ENCODE measurements around the gene ETV7.

Gene ETV7

DNA sequence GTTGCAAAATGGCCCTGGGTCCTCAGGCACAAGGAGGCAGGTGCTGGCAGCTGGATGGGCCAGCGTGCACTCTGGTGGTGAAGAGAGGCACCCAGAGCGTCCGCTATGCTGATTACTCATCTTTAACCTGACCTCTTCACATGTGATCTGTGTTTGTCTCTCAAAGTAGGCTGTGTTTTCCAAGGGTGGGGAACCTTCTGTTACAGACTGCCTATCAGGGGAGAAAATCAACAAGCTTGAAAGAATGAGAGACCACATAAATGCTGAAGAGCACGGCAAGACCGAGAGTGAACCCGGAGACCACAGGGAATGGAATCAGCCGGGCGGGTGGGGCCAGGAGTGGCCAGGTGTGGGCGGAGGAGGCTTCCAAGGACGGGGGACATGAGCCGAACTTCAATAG is 67.0 kb downstream of the ETV7 start:
- DNase-seq (ENCODE audit: low read depth): no peak

- no peak for DNase-seq (ENCODE audit: low read depth)
Measured at GRCh38 chr6:36319821-36320220, 67.6 kb downstream of the ETV7 start.

DNA sequence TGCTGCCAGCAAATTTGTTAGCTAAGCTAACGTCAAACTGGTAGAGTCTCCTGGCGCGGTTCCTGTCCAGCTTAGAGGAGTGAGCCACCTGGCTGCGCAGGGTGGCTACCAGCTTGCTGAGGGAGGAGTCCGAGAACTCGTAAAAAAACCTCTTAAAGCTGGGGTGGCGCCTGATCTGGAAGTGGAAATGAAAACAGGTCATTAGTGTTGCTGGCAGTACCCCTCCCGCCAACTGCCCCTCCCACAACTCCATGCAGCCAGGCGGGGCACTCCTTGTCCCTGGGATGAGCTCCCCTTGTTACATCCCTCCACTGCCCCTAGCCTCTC is 68.1 kb downstream of the ETV7 start:
- DNase-seq (ENCODE audit: low read depth): no peak

GRCh38 chr6:36318690-36319435 is 68.6 kb downstream of the ETV7 start:
- no peak for DNase-seq (ENCODE audit: low read depth)

DNA sequence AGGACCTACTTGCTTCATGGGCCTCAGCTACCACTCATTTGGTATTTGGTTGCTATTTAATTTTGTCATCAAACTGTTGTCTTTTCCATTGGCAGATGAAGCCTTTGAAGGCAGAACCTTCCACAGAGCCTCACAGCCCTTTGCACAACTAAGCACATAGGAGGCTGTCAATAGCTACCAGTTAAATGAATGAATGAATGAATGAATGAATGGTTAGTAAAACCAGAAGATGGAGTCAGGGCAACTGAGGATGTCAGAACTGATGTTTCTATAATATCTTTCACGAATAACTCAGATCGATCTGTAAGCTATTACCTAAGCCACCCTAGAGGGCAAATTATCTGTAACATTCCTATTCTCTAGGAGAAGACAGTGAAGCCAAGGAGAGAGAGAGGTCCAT is 69.8 kb downstream of the ETV7 start:
- DNase-seq (ENCODE audit: low read depth): no peak
